T-helper 2 cell (primary cell): Measurements from ENCODE around the gene TFEB.

ENCODE experiments used
- DNase-seq, 5 experiments: peaks; one replicate each; pipeline versions ENCODE4 v3.0.0 to v3.0.0-alpha.2; 2012 to 2022

Gene TFEB

DNA sequence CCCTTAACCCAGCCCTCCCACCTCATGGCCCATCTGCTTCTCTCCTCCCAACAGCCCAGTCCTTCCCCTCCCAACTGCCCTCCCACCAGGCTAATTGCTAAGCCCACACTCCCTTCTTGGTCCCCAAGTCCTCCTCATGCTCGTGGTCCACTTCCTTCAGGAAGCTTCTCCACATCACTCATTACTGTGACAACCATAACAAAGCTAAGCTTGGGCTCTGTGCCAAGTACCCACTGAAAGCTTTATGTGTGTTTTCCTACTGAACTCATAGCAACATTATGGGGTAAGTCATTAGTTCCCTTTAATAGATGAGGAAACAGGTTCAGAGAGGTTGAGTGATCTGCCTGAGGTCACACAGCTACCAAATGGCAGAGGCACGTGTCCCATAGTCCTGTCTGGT is 28.1 kb upstream of the TFEB start:
- DNase-seq, result no peak

DNA sequence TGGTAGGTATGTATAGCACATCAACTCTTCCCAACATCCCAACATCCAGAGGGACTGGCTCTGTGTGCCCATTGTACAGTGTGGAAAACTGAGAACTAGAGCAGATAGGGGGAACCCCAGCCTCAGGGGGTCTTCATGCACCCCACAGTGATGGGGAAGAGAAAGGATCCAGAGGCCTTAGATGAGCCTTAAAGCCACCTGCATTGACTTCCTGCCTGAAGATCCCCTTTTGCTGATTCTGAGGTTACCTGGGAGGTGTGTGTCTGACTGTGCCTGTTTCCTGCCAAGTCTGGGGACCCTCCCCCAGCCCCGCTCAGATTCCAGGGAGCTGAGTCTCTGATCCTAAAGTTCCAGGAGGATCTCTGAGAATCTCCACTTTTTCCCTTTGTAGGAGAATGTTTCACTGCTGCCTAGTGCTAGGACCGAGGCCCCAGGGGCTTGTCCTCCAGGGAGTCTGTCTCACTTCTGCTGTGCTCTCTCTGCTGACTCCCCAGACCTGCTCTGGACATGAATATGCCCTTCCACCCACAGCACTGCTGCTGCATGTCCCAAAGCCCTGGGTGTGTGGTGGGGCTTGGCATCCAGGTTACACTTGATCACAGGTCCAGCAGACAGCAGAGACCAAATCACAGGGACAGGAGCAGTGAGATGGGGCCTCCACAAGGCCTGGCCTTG is 24.6 kb upstream of the TFEB start:
- no peak for DNase-seq

DNA sequence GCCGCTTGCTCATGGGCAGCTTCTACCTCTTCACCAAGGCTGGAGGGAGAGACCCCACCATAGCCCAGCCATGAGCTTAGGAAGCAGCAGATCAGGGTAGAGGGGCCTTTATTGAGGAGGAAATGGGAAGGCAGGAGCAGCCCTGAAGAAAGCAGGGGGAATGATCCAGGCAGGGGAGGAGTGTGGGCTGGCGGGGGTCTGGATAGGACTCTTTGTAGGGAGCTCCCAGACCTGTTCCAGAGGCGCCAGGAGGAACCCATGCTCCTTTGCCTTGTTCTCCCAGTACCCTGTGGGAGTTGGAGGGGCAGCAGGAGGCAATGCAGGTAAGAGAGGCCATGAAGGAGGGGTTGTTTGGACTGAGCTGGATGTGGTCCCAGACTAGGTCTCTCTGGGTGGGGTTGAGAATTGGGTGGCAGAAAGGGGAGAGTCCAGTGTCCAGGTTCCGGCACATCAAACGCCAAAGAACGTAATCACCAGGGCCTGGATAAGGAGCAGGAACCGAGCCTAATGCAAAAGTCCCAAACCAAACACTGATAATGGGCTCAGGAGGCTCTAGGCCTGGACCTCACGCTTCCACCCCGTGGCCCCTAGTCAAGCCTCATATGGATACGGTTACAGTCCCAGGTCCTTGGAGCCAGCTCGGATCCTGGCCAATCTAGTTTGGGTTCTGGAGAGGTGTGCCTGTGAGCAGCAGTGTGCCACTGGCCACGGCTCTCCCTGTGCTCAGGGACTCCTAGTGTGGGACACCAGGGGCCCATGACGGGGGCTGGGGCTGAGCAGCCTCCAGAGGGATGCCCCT is 23.9 kb upstream of the TFEB start:
- no peak for DNase-seq

DNA sequence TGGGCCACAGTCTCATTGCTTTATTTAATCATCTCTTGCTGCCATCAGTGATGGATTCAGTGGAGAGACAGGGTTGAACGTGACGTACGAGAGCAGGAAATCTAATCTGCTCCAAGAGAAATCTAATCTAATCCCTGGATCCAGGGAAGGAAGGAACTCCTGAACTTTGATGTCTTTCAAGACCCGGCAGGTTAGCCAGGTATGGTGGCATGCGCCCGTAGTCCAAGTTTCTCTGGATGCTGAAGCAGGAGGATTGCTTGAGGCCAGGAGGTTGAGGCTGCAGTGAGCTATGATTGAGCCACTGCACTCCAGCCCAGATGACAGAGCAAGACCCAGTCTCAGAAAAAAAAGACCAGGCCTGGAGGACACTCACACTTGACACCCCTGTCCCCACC is 23.2 kb upstream of the TFEB start:
- DNase-seq, result no peak

DNA sequence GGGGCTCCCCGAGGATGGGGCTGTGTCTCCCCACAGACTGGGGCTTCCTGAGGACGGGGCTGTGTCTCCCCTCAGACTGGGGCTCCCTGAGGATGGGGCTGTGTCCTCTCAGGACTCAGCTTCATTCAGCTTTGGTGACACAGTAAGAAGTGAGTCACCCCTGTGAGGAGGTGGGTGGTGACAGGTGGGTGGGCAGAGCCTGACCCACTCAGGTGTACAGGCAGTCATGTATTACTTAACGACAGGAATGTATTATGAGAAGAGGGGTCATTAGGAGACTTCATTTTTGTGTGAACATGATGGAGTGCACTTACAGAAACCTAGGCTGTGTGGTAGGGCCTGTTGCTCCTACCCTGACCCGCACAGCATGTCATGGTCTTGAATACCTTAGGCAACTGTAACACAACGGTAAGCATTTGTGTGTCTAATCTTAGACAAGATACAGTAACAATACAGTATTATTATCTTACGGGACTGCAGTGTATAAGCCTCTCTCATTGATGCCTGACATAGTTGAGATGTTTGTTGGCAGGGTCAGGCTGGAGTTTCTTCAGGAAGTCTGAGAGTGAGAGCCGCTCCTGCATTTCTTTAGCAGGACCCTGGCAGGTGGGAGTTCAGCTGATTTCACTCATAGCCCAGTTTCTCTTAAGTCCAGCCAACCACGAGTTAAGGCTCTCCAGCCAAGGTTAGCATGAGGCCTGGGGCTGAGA is 22.7 kb upstream of the TFEB start:
- DNase-seq, result no peak

DNA sequence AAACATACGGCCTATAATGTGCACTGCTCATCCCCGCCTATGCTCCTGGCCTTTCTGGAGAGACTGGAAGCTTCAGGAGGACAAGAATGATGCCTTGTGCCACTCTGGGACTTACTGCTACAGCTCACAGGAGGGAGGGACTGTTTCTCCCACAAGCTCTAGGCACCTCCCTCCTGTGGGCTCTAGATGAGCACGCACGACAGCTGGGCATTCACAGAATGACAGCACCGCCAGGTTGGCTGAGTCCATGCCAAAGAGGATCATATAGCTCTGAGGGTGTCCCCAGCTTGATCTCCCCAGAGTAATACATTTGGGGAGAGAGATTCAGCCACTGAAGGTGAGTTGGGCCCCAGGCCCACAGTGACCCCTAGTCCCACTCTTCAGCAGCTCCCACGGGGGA is 21.9 kb upstream of the TFEB start:
- DNase-seq, result no peak

DNA sequence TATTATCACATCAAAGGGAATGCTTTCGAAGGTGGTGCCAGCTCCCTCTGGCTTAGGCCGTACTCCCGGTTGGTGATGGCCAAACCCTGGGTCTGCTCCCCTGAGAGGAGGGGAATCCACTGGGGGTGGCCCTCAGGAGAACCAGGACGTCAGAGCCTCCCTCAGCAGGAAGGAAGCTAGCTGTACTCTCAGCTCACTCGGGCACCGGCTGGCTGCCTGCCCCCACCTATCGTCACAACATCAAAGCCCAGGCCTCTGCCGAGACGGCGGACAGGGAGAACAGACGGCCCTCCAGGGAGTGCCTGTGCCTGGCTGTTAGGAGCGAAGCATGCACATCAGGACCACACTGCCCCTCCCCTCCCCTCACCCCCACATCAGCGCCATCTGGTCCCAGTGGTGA is 20.9 kb upstream of the TFEB start:
- DNase-seq, result no peak

DNA sequence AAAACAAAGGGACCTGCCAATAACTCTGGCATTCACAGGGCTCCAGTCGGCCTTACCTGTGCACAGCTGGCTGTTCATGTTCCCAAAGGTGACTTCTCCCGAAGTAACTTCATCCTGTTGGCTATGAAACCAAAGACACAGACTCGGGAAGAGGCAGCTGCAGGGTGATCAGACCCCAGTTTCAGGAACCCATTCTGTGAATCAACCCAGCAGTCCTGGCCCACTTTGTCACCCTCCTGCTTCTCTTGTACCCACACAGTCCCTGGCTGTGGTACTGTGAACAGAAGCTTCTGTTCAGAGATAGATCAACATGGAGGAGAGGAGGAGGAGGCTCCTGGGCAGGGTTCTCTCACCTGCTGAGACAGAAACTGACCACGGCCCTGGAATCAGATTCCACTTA is 20.5 kb upstream of the TFEB start:
- no peak for DNase-seq

DNA sequence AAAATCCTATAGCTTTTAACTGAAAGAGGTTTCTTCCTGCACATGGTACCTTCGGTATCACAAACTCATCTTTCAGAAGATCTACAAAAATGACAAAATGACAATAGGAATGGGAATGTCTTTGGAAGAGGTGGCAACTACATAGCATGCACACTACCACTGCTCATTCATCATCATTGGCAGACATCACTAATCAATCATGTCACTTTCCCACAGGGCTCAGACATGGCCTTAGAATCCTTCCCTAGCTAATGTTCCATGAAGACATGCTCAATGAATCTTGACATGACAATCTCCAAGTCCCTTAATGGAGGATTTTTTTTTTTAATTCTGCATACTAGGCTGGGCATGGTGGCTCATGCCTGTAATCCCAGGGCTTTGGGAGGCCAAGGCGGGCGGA is 15.0 kb upstream of the TFEB start:
- no peak for DNase-seq

DNA sequence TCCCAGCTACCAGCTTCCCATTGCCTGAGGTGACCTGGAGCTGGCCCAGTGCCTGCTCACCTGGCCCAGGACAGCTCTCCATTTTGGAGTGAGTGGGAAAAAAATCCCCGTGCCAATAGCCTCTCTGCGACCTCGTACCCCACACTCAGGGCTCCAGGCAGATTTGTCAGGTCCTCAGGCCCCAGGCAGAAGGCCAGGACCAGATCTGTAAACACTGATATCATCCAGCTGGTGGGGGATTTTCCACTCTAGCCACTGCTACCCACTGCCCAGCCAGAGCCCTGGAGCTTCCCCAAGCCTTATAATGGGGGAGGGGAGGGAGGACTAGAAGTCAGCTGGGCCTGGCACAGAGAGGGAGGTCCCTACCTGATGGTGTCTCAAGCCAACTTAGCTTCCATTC is 13.1 kb upstream of the TFEB start:
- DNase-seq, result no peak

DNA sequence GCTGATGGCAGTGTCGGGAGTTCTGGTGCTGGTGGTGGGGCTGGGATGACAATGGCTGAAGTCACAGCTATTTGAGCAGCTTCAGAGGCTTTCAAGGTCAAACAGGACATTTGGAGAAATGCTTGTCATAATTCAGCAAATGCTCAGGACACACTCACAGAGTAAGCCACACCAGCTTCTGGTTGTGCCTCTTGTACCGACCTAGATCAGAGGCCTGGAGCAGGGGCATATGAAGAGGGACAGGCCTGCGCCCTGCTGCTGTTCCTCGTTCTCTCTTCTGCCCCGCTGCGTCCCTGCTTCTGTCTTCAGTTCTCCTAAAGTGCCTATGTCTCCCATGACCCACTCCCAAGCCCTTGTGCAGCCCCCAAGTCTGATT is 12.7 kb upstream of the TFEB start:
- no peak for DNase-seq

DNA sequence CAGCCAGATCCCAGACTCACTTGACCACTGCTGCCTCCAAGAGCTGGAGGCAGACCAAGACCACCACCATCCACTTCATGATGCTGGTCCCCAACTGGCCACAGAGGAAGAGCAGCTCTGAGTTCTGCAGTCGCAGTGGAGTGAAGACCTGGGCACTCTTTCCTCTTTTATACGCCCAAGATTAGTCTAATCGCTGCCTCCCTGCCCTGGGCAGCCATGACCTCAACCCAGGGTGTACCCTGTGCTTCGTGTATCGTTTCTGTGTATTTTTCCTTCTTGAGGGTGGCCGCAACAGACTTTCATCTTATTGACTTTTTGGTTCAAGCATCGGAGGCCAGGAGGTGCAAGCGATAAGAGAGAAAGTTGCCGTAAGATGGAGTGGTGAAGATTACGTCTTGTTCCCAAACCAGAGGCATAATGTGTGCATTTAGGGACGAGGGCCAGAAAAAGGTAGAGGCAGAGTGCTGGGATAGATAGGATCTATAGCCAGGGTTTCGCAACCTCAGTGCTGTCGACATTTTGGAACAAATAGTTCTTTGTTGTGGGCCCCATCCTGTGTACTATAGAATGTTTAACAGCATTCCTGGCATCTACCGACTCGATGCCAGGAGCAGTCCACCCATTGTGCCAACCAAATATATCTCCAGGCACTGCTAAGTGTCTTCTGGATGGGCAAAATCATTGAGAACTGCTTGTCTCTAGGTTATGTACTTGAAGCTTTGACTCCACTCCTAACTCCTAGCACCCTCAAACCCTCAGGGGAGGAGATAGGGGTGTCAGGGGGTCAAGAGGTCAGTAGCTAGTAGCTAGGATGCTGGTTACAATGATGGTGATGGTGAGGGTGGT is 12.1 kb upstream of the TFEB start, which contains the start of gene PGC:
Gene PGC (minus strand): TSS at position 142 of the 846 bp plus-strand sequence. CDS start 63 bp downstream, at position 79.
- no peak for DNase-seq

DNA sequence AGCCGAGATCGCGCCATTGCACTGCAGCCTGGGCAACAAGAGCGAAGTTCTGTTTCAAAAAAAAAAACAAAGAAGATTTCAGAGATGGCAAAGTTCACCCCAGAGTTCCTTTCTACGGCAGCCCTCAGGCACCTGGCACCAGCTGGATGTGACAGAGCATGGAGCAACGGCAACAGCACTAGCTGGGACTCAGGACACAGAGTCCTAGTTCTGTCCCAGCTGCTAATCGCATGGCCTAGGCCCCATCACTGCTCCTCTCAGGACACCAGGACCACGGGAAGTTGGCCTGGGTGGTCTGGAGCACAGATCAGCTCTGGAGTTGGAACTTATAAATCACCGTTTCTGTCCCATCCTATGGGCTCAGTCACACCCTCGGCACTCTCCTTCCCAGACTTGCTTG is 10.7 kb upstream of the TFEB start:
- no peak for DNase-seq

DNA sequence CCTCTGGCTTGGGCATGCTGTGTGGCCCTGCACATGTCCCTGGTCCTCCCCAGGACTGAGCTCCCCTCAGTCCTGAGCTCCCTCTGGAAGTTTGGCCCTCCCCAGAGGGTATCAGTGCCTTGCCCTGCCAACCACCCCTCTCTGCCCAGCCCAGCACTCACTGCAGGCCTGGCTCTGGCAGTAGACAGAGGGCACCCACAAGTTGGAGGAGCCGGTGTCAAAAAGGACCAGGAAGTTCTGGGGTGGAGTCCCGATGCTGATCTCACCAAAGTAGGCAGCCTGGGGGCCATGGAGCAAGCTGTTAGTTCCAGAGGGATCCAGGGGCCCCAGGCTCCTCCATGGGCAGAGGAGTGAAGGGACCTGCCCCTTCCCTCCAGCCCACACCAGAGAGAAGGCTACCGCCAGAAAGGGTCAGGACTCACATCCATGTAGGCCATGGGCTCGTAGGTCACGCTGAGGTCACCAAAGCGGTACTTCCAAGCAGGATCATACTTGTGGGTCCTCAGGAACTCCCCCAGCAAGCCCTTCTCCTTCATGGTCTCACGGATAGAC is 8.9 kb upstream of the TFEB start:
- DNase-seq, result no peak

DNA sequence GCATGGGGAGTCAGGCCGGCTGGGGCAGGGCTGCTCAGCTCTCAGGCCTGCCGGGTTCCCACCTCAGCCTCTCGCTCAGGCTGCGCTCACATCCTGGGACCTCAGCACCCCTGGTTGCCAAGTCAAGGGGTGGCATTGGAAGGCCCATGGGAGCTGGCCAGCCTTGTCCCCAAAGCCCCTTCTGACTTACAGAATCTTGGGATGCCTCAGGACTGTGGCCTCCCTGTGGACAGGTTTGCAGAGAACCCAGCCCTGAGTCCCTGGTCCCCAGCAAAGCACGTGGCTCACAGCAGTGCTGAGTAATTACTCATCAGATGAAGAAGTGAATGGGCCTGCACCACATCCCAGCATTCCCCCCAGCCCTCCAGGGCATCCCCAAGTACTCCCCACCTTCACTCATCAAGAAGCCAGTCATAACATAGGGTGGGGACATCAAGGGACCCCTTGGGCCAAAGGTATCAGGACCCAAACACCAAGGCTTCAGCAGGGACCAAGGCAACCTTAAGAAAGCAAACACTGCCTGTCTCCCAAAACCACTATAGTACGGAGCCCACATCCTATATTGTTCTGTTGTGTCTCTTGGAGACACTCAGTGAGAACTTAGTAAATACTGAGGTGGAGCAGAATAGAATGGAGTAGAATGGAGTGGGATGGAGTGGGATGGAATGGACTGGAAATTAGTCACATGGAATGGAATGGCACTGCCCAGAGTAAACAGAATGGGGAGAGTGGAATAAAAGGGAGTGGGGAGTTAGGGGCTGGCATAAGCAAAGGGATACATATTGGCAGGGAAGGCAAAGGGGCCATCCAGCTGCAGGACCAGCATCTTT is 8.2 kb upstream of the TFEB start:
- no peak for DNase-seq

DNA sequence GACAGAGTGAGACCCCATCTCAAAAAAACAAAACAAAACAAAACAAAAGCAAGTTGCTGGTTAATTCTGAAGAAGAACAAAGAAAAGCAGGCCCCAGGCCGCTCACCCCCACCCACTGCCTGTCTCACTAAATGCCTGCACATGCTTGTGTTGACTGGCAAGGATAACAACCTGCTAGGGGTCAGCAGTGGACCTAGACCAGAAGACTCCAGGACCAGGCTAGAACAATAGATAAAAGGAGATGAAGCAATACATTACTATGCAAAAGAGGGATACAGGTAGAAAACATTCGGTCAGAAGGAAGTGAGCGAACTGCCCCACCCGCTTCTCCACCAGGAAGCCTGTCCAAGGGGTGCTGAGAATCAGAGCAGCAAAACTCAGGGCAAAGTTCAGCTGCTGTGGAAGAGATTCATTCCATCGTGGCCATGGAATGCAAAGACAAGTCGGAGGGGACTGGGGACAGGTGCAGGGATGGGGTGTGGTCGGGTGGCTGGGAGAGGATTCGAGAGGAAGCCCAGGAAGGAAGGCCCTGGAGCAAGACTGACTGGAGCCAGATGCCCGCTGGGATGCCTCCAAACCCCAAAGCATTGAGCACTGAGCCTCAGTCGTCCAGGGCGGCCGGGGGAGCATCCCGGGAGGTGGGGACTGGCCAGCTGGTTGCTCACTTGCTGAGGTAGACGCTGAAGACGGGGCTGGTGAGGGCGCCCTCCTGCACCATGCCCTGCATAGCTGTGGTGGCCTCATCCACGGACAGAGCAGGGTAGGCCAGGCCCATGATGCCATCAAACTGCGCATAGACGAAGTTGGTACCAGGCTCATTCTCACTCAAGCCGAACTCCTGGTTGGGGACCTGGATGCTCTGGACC is 6.5 kb upstream of the TFEB start:
- DNase-seq, result no peak

DNA sequence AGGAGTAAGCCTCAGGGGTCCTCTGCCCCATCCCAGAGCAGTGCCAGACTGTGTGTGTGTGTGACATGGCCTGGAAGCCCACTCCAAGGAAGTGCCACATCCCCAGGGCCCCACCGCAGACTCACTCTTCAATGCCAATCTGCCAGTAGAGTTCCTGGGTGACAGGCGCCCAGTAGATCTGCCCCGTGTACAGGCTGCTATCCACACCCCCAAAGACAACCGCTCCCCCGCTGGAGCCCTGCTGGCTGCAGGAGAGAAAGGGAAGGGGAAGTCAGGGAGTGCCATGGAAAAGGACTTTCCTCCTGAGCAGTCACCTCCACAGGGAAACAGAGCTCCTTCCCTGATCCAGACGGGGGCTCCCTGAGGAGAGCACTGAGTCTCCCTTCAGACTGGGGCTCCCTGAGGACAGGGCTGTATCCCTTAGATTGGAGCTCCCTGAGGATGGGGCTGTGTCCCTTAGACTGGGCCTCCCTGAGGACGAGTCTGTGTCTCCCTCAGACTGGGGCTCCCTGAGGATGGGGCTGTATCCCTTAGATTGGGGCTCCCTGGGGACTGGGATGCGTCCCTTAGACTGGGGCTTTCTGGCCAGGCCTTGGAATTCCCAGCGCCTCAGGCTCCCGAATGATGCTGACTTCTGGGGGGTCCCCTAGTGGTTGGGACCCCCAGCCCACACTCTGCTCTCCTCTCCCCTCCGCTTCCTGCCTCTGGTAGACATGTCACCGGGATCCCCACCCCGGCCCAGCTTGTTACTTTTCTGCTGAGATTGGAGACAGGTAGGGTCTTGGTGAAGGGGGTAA is 5.2 kb upstream of the TFEB start:
- DNase-seq, result no peak

DNA sequence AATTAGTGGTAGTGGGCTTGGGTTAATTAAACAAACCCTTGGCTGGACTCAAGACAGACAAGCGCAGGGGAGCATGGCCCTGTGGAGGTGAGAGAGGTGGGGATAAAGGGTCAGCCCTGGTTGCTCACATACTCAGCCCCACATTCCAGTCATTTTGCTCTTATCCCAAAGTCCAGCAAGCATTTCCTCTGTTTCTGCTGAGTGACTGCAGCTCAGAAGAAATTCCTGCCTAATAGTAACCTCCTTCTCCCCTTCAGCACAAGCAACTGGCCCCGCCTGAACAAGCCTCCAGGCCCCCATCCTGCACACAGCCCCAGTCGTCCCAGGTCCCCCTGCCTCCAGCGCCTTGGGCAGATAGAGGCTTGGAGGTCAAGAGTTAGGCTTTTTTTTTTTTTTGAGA is 3.6 kb upstream of the TFEB start:
- DNase-seq, result no peak

DNA sequence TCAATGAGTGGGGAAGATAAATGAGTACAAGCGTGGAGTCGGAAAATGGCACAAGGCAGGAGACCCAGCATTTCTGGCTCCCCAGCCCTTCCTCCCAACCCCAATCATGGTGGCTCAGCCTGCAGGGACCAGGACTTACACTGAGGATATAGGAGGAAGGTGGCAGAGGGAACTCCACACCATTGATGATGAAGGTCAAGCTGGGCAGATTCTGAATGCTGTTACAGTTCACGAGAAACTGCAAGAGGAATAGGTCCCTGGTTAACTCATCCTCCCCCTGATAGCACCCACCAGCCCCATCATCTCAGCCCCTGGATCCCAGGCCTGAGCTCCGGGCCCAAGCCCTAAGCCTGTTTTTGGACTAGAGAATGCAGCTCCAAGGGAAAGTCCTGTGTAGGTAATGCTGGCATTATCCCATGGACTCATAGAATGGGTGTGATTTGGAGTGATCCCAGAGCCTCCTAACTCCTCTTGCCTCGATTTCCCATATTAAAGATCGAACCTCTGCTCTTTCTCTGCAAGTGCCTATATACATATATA is 2.3 kb upstream of the TFEB start:
- DNase-seq, result no peak
